Naive B cell (primary cell): ENCODE results near the gene ACKR4. TPM values are rescaled to one million over a fixed set of nuclear protein-coding genes. Genes with fewer than 3 reads are reported as not detected.
"Not testable (repeated sequence)": the region's sequence is repeated elsewhere in the genome, so short reads cannot be mapped to it uniquely, and the experiment has no call there.

Experiments
- ATAC-seq, 2 donors: fragments of 150-1000 bp; cut with Tn5 transposase; 2 replicates each; pipeline ENCODE4 v1.10.0; 2021; ENCODE audit warnings: low read depth in 2 of 2, mild to moderate bottlenecking in 2 of 2, moderate library complexity in 2 of 2
- DNase-seq: peaks from one replicate; pipeline ENCODE4 v3.0.0; 2022
- H3K27ac Mint-ChIP-seq, 6 donors: one replicate each; pipeline ENCODE4 v1.8.0; 2020 to 2022; ENCODE audit warnings: mild to moderate bottlenecking in 6 of 6, mixed read lengths in 6 of 6, moderate library complexity in 5 of 6, inconsistent platforms in 2 of 6
- H3K27me3 Mint-ChIP-seq, 3 donors: one replicate each; pipeline ENCODE4 v1.8.0; 2021 to 2022; ENCODE audit warnings: mixed read lengths in 3 of 3, mild to moderate bottlenecking in 1 of 3
- H3K36me3 Mint-ChIP-seq, 2 donors: one replicate each; pipeline ENCODE4 v1.8.0; 2020 to 2022; ENCODE audit warnings: mixed read lengths in 2 of 2, inconsistent platforms in 1 of 2, mild to moderate bottlenecking in 1 of 2
- H3K4me1 Mint-ChIP-seq, 3 donors: one replicate each; pipeline ENCODE4 v1.8.0; 2020 to 2022; ENCODE audit warnings: mixed read lengths in 3 of 3, inconsistent platforms in 1 of 3, mild to moderate bottlenecking in 1 of 3, moderate library complexity in 1 of 3
- H3K4me3 Mint-ChIP-seq, 8 donors: one replicate each; pipeline ENCODE4 v1.8.0; 2020 to 2022; ENCODE audit warnings: mild to moderate bottlenecking in 8 of 8, mixed read lengths in 8 of 8, moderate library complexity in 8 of 8, inconsistent platforms in 2 of 8
- H3K9me3 Mint-ChIP-seq, 7 donors: one replicate each; pipeline ENCODE4 v1.8.0; 2020 to 2022; ENCODE audit warnings: mixed read lengths in 7 of 7, mild to moderate bottlenecking in 5 of 7, inconsistent platforms in 2 of 7, moderate library complexity in 1 of 7
- polyA plus RNA-seq, 6 donors: library from polyadenylated mRNA; unstranded; fragments of 300-500 nt; fragmentation: Illumina TruSeq; gene quantifications; one replicate each; pipeline ENCODE4 v1.2.3, GENCODE V29; 2021; ENCODE audit warnings: low read depth in 6 of 6

The ACKR4 gene
- not detected for polyA plus RNA-seq

DNA sequence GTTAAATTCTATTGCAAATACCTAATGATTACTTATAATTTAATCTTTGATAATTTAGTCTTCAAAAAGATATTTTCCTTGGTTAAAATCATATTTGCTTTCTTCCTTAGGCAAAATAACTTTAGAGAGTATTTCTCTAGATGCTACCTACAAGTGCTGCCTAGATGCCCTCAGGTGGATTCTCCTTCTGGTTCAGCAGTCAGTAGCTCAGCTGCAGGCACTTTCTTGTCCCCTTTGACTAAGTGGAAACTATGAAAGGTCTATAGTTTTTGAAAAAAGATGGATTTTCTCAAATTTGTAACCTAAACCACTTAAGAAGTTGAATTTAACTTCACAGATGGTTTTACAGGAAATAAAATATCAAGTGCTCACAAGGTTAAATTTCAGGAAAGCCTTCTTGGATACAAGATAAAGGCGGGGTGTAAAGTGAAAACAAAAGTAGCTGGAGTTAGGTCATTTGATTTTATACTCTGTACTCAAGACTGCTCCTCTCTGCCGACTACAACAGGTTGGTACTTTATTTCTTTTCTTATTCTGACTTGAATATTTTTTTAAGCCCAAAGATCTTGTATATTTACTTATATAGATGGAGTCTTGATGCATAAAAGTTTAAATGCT, at the start of gene ACKR4:
ACKR4 (plus strand) TSS at position 455 of the 618 bp plus-strand sequence. CDS start 3,128 bp downstream, outside the sequence.
- no peaks in the 10 kb centered on the region for H3K27me3 Mint-ChIP-seq
- ATAC-seq (no peak), DNase-seq (no peak)
- peaks cover 34% of the 10 kb centered on the region in 2 donors for H3K36me3 Mint-ChIP-seq
- no peaks in the 10 kb centered on the region for H3K9me3 Mint-ChIP-seq
- H3K4me3 Mint-ChIP-seq, result peak within 1 kb of the TSS in 1 of 8 donors; percentile 3
- peak within 1 kb of the TSS in 2 of 6 donors; percentile 24 to 44 for H3K27ac Mint-ChIP-seq
- H3K4me1 Mint-ChIP-seq, result peaks cover 5 to 10% (median 8%) of the 10 kb centered on the region in 3 donors

DNA sequence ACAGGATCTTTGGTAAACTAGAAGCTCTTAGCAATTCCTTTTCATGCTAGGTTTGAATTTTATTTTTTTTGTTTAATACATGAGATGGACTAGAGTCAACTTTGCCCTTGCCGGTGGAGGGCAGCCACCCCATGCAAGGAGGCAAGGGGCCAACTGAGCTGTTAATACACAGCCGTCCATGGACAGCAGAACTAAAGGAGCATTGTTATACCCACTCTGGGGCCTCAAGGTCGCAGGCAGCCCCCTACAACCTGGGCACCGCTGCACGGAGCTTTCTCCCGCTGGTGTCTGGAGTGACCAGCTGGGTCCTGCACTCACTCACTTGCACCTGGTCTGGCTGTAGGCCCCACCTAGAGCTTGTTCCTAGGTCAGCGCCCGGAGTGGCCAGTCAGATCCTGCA, 47.9 kb upstream of the ACKR4 start:
- H3K4me1 Mint-ChIP-seq, result peaks cover 0 to 8% (median 6%) of the 10 kb centered on the region in 3 donors
- no peak for DNase-seq

DNA sequence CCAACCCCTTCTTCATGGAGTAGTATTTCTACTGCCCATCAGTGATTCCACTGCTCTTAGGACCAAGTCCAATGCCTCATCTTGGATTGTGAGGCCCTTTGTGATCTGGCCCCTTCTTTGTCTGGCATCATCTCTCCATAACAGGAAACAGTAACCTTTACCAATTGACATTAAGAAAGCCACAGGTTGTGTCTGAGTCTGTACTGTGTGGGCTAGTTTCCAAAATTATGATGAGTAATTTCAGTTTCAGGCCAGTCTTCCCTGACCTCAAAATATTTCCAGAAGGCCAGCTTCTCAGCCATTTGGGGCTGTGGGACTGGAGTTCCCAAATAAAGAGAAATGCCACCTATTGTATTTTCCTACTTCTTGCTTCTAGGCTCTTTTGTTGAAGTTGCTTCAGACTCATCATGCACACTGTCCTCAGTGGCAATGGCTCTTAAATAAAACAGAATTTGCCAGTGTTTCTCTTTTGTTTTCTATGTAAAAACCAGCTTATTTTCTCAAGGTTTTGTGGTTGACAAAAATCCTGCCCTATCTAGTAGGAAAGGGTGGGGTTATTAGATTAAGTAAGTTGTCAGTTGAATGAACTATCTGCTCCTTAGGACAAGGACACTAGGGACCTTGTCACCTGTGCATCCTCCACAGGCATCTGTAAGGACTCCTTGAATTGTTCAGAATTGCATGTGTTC, 47.0 kb upstream of the ACKR4 start:
- Mint-ChIP-seq H3K9me3 (no peaks in the 10 kb centered on the region), H3K4me1 (peaks cover 0 to 8% (median 6%) of the 10 kb centered on the region in 3 donors), H3K27me3 (no peaks in the 10 kb centered on the region), H3K36me3 (no peaks in the 10 kb centered on the region), H3K27ac (peak overlapping the region in 1 of 6 donors; percentile 12), H3K4me3 (no peak overlapping the region)
- ATAC-seq (no peak), DNase-seq (no peak)

More for the DNA sequence above, 47.9 kb upstream of the ACKR4 start:
- H3K9me3 Mint-ChIP-seq, result no peaks in the 10 kb centered on the region
- H3K27ac Mint-ChIP-seq, result no peak overlapping the region
- no peaks in the 10 kb centered on the region for H3K36me3 Mint-ChIP-seq
- no peak overlapping the region for H3K4me3 Mint-ChIP-seq
- ATAC-seq, result no peak
- no peaks in the 10 kb centered on the region for H3K27me3 Mint-ChIP-seq

DNA sequence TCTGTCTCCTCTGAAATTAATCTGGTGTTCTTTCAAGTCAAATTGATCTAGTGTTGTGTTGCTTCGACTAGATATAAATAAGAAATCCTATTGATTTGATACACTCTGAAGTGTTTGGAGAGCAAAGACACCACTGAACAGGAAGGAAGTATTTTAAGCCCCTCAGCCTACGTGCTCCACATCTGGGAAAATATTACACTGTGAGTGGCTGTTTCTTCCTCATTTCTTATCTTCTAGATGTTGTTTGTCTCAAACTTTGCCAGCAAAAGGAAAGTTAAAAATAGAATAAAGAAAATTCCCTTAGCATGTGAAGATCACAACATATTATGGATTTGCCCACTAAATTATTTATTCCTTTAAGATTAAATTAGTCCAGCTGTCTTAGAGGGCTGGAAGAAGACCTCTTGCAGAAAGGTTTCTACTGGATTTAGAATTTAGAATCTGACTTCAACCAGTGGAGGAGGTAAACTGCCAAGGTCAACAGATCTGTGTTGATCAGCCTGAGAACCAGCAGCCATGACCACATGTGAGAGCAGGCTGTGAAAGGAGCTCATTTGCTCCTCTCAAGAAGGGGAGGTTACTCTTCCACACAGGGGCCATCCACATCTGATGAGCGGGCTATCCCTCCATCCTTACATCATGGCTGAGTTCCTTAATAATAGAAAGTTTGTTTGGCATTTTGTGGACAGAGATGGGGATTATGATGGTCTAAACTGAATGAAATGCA, 46.3 kb upstream of the ACKR4 start:
- Mint-ChIP-seq H3K36me3 (peaks cover 0 to 3% of the 10 kb centered on the region in 2 donors), H3K27me3 (no peaks in the 10 kb centered on the region), H3K9me3 (no peaks in the 10 kb centered on the region), H3K4me1 (peaks cover 0 to 8% (median 6%) of the 10 kb centered on the region in 3 donors), H3K4me3 (no peak overlapping the region), H3K27ac (peak overlapping the region in 1 of 6 donors; percentile 32)
- no peak for DNase-seq
- ATAC-seq, result no peak

DNA sequence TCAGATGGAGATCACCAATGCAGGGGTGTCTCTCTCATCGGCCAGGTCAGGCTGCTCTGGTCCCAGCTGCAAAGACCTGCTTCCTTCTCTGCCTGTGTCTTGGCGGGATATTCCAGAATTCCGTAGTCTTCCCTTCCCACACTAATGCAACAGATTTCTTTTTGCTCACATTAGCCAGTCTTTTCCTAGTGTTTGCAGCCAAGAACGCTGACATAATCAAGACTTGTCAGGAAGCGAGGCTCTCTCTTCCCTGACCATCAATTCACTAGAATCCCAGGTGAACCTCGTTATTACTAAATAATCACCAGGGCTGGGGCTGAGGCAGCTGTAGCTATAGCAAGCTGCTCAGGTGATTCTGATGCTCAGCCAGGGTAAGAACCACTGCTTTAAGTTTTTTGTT, 43.2 kb upstream of the ACKR4 start:
- Mint-ChIP-seq H3K4me1 (peaks cover 0 to 8% (median 6%) of the 10 kb centered on the region in 3 donors), H3K27me3 (no peaks in the 10 kb centered on the region), H3K9me3 (no peaks in the 10 kb centered on the region), H3K36me3 (peaks cover 0 to 7% of the 10 kb centered on the region in 2 donors), H3K4me3 (no peak overlapping the region), H3K27ac (no peak overlapping the region)
- DNase-seq (no peak), ATAC-seq (no peak)

DNA sequence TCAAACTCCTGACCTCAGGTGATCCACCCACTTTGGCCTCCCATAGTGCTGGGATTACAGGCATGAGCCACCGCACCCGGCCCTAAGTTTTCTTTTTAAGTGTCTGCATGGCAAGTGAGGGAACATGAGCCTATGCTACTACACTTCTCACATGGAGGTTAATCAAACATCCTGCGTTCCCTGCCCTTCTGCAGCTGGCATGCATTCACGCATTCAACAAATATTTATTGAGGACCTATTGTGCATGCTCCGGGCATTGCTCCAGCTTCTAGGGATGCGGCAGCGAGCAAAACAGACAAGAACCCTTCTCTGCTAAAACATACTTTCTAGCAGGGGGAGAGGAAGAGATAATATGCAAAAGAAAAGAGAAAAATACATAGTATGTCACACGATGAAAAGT, 42.6 kb upstream of the ACKR4 start:
- Mint-ChIP-seq H3K36me3 (peaks cover 0 to 10% of the 10 kb centered on the region in 2 donors), H3K4me3 (peak overlapping the region in 1 of 8 donors; percentile 6), H3K27ac (peak overlapping the region in 1 of 6 donors; percentile 77), H3K9me3 (no peaks in the 10 kb centered on the region), H3K4me1 (peaks cover 0 to 8% (median 6%) of the 10 kb centered on the region in 3 donors), H3K27me3 (no peaks in the 10 kb centered on the region)
- no peak for DNase-seq
- ATAC-seq, result no peak

DNA sequence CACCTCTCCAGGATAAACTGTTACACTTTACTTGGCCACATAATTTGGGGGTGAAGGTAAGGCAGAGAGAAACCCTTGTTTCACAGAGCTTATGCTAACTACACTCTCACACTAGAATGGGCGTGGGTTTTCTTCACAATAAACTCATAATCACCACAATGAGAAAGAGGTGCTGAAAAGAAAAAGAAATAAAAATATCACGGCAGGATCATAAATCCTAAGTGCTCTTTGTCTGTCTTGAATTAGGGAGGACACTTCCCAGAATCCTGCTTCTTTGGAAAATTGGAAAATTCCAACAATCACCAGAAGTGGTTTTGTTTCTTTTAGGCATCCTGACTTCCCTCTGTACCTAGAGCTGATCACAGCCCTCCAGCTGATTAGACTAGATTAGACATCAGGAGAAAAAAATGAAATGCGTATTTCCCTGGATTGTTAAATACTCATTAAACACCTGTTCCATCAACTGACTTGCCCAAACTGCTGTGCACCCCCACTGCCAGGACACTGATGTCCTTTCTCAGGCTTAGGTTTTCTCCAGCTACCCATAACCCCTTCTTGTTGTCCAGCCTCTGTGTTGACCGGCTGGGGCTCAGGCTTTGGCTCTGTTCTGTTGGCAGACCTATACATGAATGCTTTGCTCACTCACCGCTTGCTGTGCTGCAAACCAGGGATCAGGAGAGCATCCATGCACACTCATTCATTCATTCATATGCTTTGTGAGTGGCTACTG, 41.6 kb upstream of the ACKR4 start:
- DNase-seq (no peak), ATAC-seq (no peak)
- peaks cover 0 to 5% (median 2%) of the 10 kb centered on the region in 3 donors for H3K4me1 Mint-ChIP-seq
- H3K36me3 Mint-ChIP-seq, result peaks cover 0 to 10% of the 10 kb centered on the region in 2 donors
- no peaks in the 10 kb centered on the region for H3K27me3 Mint-ChIP-seq
- no peak overlapping the region for H3K4me3 Mint-ChIP-seq
- no peaks in the 10 kb centered on the region for H3K9me3 Mint-ChIP-seq
- peak overlapping the region in 2 of 6 donors; percentile 22 to 31 for H3K27ac Mint-ChIP-seq

DNA sequence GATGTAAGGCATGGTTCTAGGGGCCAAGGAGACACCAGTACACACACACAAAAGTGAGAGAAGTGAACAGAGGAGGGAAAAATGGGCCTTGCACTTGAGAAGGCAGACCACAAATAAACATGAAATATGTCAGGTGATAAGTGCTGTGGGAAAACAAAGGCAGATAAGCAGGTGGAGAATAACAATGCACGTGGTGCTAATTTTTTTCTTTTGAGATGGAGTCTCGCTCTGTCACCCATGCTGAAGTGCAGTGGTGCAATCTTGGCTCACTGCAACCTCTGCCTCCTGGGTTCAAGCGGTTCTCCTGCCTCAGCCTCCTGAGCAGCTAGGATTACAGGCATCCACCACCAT, 41.1 kb upstream of the ACKR4 start:
- Mint-ChIP-seq H3K36me3 (peaks cover 0 to 14% of the 10 kb centered on the region in 2 donors), H3K27ac (peak overlapping the region in 2 of 6 donors; percentile 22 to 68)
- DNase-seq, H3K4me1 Mint-ChIP-seq, H3K4me3 Mint-ChIP-seq, H3K9me3 Mint-ChIP-seq, H3K27me3 Mint-ChIP-seq, ATAC-seq: not testable (repeated sequence)

DNA sequence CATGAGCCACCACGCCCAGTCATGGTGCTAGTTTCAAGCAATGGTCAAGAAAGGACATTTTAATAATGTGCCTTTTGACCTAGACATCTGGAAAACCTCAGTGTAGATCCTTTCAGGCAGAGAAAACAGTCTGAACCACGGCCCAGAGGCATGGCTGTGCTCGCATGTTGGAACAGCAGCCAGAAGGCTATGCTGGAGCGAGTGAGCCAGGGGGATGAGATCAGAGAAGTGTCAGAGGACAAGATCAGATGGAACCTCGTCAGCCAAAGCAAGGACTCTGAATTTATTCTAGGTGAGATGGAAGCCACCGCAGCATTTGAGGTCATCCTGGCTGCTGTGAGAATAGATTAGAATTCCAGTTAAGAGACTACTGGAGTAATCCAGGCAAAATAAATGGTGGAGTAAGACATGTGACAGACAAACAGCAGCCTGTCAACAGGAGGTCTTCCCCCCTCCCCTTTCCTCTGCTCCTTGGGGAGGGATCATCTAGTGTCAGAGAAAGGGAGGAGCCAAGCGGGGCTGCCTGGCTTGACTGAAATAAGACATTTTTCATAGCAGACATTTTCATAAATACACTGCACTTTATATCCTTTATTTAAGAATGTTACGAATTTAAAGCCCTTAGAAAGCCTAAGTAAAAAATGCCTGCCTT, 40.4 kb upstream of the ACKR4 start:
- ATAC-seq (no peak), DNase-seq (no peak)
- H3K4me3 Mint-ChIP-seq, result no peak overlapping the region
- no peaks in the 10 kb centered on the region for H3K9me3 Mint-ChIP-seq
- H3K4me1 Mint-ChIP-seq, result no peaks in the 10 kb centered on the region
- no peaks in the 10 kb centered on the region for H3K27me3 Mint-ChIP-seq
- peaks cover 0 to 14% of the 10 kb centered on the region in 2 donors for H3K36me3 Mint-ChIP-seq
- H3K27ac Mint-ChIP-seq, result no peak overlapping the region

DNA sequence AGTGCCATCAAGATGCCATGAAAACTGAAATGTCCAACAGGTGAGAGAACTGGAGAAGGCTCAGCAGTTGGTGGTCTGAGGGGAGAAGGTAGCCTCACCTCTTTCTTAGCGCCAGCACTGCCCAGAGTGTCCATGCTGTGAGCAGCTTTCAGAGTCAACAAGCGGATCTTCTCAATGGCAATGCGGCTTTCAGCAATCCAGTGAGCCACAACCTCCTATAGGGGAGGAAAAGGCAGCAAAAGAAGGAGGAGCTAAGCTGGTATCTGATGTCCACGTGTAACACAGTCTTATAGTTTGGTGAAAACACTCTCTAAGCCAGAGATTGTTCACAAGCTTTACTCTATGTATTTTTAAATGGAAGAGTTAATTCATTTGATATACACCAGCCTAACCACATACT, 36.1 kb upstream of the ACKR4 start:
- H3K4me3 Mint-ChIP-seq, result no peak overlapping the region
- no peak overlapping the region for H3K27ac Mint-ChIP-seq
- no peaks in the 10 kb centered on the region for H3K27me3 Mint-ChIP-seq
- peaks cover 9 to 12% of the 10 kb centered on the region in 2 donors for H3K36me3 Mint-ChIP-seq
- H3K9me3 Mint-ChIP-seq, result peaks cover 0 to 11% (median 4%) of the 10 kb centered on the region in 7 donors
- ATAC-seq, result no peak
- peaks cover 3 to 19% (median 14%) of the 10 kb centered on the region in 3 donors for H3K4me1 Mint-ChIP-seq
- no peak for DNase-seq

DNA sequence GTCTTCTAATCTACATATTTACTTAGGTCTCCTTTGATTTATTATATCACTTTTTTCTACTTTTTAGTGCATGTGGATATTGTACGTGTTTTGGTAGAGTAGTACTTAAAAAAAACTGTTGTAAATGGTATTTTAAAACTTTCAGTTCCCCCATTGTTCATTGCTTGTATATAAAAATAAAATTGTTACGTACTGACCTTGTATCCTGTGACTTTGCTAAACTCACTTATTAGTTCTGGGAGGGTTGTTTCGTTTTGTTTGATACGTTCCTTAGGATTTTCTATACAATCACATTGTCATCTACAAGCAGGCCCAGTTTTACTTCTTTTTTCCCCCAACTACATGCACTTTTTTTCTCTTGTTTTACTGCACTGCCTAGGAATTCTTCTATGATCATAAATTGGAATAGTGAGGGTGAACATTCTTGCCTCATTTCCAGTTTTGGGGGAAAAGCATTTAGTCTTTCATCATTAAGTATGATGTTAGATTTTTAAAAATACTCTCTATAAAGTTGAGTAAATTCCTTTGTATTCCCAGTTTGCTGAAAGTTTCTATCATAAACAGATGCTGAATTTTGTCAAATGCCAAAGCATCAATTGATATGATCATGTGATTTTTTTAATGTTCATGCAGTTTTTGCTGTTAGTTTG, 33.5 kb upstream of the ACKR4 start:
- DNase-seq, result no peak
- Mint-ChIP-seq H3K4me3 (peak overlapping the region in 1 of 8 donors; percentile 12), H3K27me3 (no peaks in the 10 kb centered on the region), H3K36me3 (peaks cover 9 to 12% of the 10 kb centered on the region in 2 donors), H3K4me1 (peaks cover 3 to 19% (median 14%) of the 10 kb centered on the region in 3 donors), H3K27ac (peak overlapping the region in 3 of 6 donors; percentile 4 to 49 (median 28)), H3K9me3 (peaks cover 0 to 11% (median 4%) of the 10 kb centered on the region in 7 donors)
- ATAC-seq, result no peak

DNA sequence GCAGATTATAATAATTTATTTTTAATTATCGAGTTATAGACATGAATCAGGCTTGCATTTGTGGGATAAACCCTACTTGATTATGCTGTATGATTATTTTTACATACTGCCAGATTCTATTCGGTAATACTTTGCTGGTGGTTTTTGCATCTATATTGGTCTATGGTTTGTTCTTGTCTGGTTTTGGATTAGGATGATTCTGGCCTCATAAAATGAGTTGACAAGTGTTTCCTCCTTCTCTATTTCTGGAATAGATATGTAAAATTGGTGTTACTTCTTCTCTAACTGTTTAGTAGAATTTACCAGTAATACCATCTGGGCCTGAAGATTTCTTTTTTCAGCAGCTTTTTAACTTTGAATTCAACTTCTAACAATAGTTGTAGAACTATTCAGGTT, 33.0 kb upstream of the ACKR4 start:
- DNase-seq (no peak), ATAC-seq (no peak)
- H3K4me1 Mint-ChIP-seq, result peaks cover 3 to 19% (median 14%) of the 10 kb centered on the region in 3 donors
- peak overlapping the region in 3 of 6 donors; percentile 7 to 28 (median 23) for H3K27ac Mint-ChIP-seq
- no peaks in the 10 kb centered on the region for H3K27me3 Mint-ChIP-seq
- peaks cover 0 to 11% (median 4%) of the 10 kb centered on the region in 7 donors for H3K9me3 Mint-ChIP-seq
- H3K4me3 Mint-ChIP-seq, result peak overlapping the region in 1 of 8 donors; percentile 12
- peaks cover 4 to 12% of the 10 kb centered on the region in 2 donors for H3K36me3 Mint-ChIP-seq
